ENCODE data around the gene ORAI1. TPM values are rescaled to one million over a fixed set of nuclear protein-coding genes. Genes with fewer than 3 reads are reported as not detected.

ORAI1 gene
- total and polyA plus RNA-seq, 2 of the 13 experiments (the other 11 are each of a cell fraction or from before 2014, with no cell fraction given) = 9.2 to 17.2 TPM

DNA sequence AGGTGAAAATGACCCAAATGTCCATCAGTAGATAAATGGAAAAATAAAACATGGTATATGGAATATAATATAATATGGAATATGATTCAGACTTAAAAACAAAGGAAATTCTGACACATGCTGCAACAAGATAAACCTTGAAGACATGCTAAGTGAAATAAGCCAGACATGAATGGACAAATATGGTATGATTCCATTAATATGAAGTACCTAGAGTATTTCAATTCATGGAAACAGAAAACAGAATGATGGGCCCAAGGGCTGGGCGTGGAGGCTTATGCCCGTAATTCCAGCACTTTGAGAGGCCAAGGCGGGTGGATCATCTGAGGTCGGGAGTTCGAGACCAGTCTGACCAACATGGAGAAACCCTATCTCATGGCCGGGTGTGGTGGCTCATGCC, 22.7 kb upstream of the ORAI1 start:
- Histone ChIP-seq H4K20me1 (ENCODE audit: insufficient read depth, low read length) (no peaks in the 10 kb centered on the region), H3K4me3 (replicated peaks in 1 of 3; ENCODE audit: insufficient read depth in 1 of 3, low read depth in 2 of 3, low read length in 3 of 3) (no peak overlapping the region), H2AFZ (ENCODE audit: low read length) (no peak overlapping the region), H3K27ac (ENCODE audit: extremely low read length, insufficient read depth, low read length) (no peak overlapping the region), H3K27me3 (ENCODE audit: control insufficient read depth in 1 of 2, insufficient read depth in 2 of 2, low read length in 2 of 2) (no peaks in the 10 kb centered on the region; a peak in 1 of 5 replicates), H3K79me2 (ENCODE audit: insufficient read depth, low read length) (no peaks in the 10 kb centered on the region), H3K9me3 (ENCODE audit: low read length) (no peaks in the 10 kb centered on the region), H3K36me3 (replicated peaks in 1 of 2; ENCODE audit: control insufficient read depth in 1 of 2, insufficient read depth in 2 of 2, low read length in 2 of 2) (no peaks in the 10 kb centered on the region), H3K4me1 (ENCODE audit: insufficient read depth, low read length) (peaks cover 29% of the 10 kb centered on the region), H3K4me2 (ENCODE audit: low read depth, low read length) (no peak overlapping the region), H3K9ac (ENCODE audit: insufficient read depth, low read depth, low read length) (no peak overlapping the region)
- BruUV-seq (replicated peaks) = no TSS peak
- ChIA-PET CTCF (ENCODE audit: low intra/inter-chr PET ratio, low total read pairs) (no interaction called here), POLR2A (no interaction called here)
- TF ChIP-seq ZNF230 (CRISPR knock-in tag; IDR thresholded peaks at IDR 0.05) = no peak
- TF ChIP-seq, protein P1, sequence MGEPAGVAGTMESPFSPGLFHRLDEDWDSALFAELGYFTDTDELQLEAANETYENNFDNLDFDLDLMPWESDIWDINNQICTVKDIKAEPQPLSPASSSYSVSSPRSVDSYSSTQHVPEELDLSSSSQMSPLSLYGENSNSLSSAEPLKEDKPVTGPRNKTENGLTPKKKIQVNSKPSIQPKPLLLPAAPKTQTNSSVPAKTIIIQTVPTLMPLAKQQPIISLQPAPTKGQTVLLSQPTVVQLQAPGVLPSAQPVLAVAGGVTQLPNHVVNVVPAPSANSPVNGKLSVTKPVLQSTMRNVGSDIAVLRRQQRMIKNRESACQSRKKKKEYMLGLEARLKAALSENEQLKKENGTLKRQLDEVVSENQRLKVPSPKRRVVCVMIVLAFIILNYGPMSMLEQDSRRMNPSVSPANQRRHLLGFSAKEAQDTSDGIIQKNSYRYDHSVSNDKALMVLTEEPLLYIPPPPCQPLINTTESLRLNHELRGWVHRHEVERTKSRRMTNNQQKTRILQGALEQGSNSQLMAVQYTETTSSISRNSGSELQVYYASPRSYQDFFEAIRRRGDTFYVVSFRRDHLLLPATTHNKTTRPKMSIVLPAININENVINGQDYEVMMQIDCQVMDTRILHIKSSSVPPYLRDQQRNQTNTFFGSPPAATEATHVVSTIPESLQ (CRISPR knock-in tag; conservative IDR thresholded peaks at IDR 0.05) = no peak
- TF ChIP-seq ZNF337 (CRISPR knock-in tag; IDR thresholded peaks at IDR 0.05; ENCODE audit: borderline replicate concordance, low read depth) = no peak
- no peak for FAIRE-seq
- in situ Hi-C loops (cut with HindIII; ENCODE audit: extremely low pct_ligation_motif_present, low pct_unique_long_range_greater_than_20kb) = no loop called here
- intact Hi-C loops (cut with micrococcal nuclease; ENCODE audit: unreplicated experiment) = no loop called here
- ATAC-seq = no peak
- no peak for DNase-seq (ENCODE audit: low spot score)
- 79% methylated on average over 6 of the region's 6 CpGs for WGBS (ENCODE audit: low lambda C conversion rate)

DNA sequence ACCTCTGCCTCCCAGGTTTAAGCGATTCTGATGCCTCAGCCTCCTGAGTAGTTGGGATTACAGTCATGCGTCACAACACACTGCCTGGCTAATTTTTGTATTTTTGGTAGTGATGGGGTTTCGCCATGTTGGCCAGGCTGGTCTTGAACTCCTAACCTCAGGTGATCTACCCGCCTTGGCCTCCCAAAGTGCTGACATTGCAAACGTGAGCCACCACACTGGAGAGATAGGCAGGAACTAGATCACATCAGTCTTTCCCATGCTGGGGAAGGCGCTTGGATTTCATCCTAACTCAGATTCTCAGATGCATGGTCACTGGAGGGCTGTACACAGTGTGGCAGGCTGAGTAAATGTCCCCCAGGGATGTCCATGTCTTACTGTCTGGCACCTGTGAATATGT, 18.0 kb upstream of the ORAI1 start:
- ATAC-seq (no peak), FAIRE-seq (no peak), DNase-seq (ENCODE audit: low spot score) (no peak)
- Histone ChIP-seq H2AFZ (ENCODE audit: low read length) (no peak overlapping the region), H3K27ac (ENCODE audit: extremely low read length, insufficient read depth, low read length) (no peak overlapping the region), H4K20me1 (ENCODE audit: insufficient read depth, low read length) (no peaks in the 10 kb centered on the region), H3K9ac (ENCODE audit: insufficient read depth, low read depth, low read length) (no peak overlapping the region), H3K79me2 (ENCODE audit: insufficient read depth, low read length) (no peaks in the 10 kb centered on the region), H3K4me1 (ENCODE audit: insufficient read depth, low read length) (peaks cover 21% of the 10 kb centered on the region), H3K36me3 (replicated peaks in 1 of 2; ENCODE audit: control insufficient read depth in 1 of 2, insufficient read depth in 2 of 2, low read length in 2 of 2) (no peaks in the 10 kb centered on the region), H3K27me3 (ENCODE audit: control insufficient read depth in 1 of 2, insufficient read depth in 2 of 2, low read length in 2 of 2) (peaks cover 0 to 1% of the 10 kb centered on the region in 2 experiments; a peak in 1 of 5 replicates), H3K4me2 (ENCODE audit: low read depth, low read length) (no peak overlapping the region), H3K4me3 (replicated peaks in 1 of 3; ENCODE audit: insufficient read depth in 1 of 3, low read depth in 2 of 3, low read length in 3 of 3) (no peak overlapping the region), H3K9me3 (ENCODE audit: low read length) (no peaks in the 10 kb centered on the region)
- TF ChIP-seq SIX1 (CRISPR knock-in tag; IDR thresholded peaks at IDR 0.05; ENCODE audit: borderline replicate concordance) (no peak), MAFK (conservative IDR thresholded peaks at IDR 0.05 in 1 of 2, IDR thresholded peaks at IDR 0.05 in 1 of 2; ENCODE audit: low read length in 2 of 2) (peak; percentile 69 to 91; a peak in 3 of 4 replicates), RBM22 (optimal IDR thresholded peaks at IDR 0.05; ENCODE audit: low read length) (no peak), MAFF (IDR thresholded peaks at IDR 0.05; ENCODE audit: low read depth, low read length) (peak; percentile 84), ADNP (CRISPR knock-in tag; IDR thresholded peaks at IDR 0.05) (no peak), MXD4 (CRISPR knock-in tag; IDR thresholded peaks at IDR 0.05) (no peak), ETV5 (CRISPR knock-in tag; IDR thresholded peaks at IDR 0.05; ENCODE audit: borderline replicate concordance) (no peak)
- in situ Hi-C loops (cut with HindIII; ENCODE audit: extremely low pct_ligation_motif_present, low pct_unique_long_range_greater_than_20kb) = no loop called here
- ChIA-PET CTCF (ENCODE audit: low intra/inter-chr PET ratio, low total read pairs) (no interaction called here), POLR2A (no interaction called here)
- no TSS peak for BruUV-seq (replicated peaks)
- intact Hi-C loops (cut with micrococcal nuclease; ENCODE audit: unreplicated experiment) = no loop called here
- WGBS (ENCODE audit: low lambda C conversion rate) = 54% methylated on average over 6 of the region's 6 CpGs
